ENCODE results near the gene ANO1.

Gene ANO1

GRCh38 chr11:70132641-70133040, 54.5 kb downstream of the ANO1 start:
- no peak overlapping the region for H3K4me3 ChIP-seq (ENCODE audit: low read depth, low read length, poor library complexity, severe bottlenecking)
- H3K27me3 ChIP-seq (ENCODE audit: insufficient read depth, low read length): peaks cover 13% of the 10 kb centered on the region; the same call in 1 of the 2 replicates
- no peaks in the 10 kb centered on the region for H3K9me2 ChIP-seq (ENCODE audit: low read depth, low read length)
- no peaks in the 10 kb centered on the region for H3F3A ChIP-seq (ENCODE audit: insufficient read depth, low read length)
- no peaks in the 10 kb centered on the region for H3K9me3 ChIP-seq (ENCODE audit: low read length)
- no peak overlapping the region for H3K4me2 ChIP-seq (ENCODE audit: low read length)
- no peak for TF ChIP-seq EZH2 (IDR thresholded peaks at IDR 0.05; ENCODE audit: borderline replicate concordance, low read length)
- no peak overlapping the region for H3K9ac ChIP-seq (ENCODE audit: low read length)
- H3K4me1 ChIP-seq (ENCODE audit: insufficient read depth, low read length, severe bottlenecking): no peaks in the 10 kb centered on the region
- H3K36me3 ChIP-seq (ENCODE audit: insufficient read depth, low read length): no peaks in the 10 kb centered on the region
- no peak overlapping the region for H2AFZ ChIP-seq (ENCODE audit: low read length)
- no peaks in the 10 kb centered on the region for H3K79me2 ChIP-seq (ENCODE audit: insufficient read depth, low read length)
- no peak overlapping the region for H3K27ac ChIP-seq (ENCODE audit: low read depth, low read length, poor library complexity, severe bottlenecking)
- no peaks in the 10 kb centered on the region for H4K20me1 ChIP-seq (ENCODE audit: insufficient read depth, low read length)

GRCh38 chr11:70133771-70134335, 55.7 kb downstream of the ANO1 start:
- no peak overlapping the region for H3K9ac ChIP-seq (ENCODE audit: low read length)
- no peak overlapping the region for H3K4me2 ChIP-seq (ENCODE audit: low read length)
- H3K27me3 ChIP-seq (ENCODE audit: insufficient read depth, low read length): peaks cover 13% of the 10 kb centered on the region; the same call in 1 of the 2 replicates
- no peaks in the 10 kb centered on the region for H3K9me2 ChIP-seq (ENCODE audit: low read depth, low read length)
- H3K4me1 ChIP-seq (ENCODE audit: insufficient read depth, low read length, severe bottlenecking): no peaks in the 10 kb centered on the region
- no peaks in the 10 kb centered on the region for H3F3A ChIP-seq (ENCODE audit: insufficient read depth, low read length)
- no peaks in the 10 kb centered on the region for H4K20me1 ChIP-seq (ENCODE audit: insufficient read depth, low read length)
- H3K4me3 ChIP-seq (ENCODE audit: low read depth, low read length, poor library complexity, severe bottlenecking): no peak overlapping the region
- no peaks in the 10 kb centered on the region for H3K9me3 ChIP-seq (ENCODE audit: low read length)
- H3K79me2 ChIP-seq (ENCODE audit: insufficient read depth, low read length): no peaks in the 10 kb centered on the region
- TF ChIP-seq CTCF (IDR thresholded peaks at IDR 0.05; ENCODE audit: low read length) (no peak), EZH2 (IDR thresholded peaks at IDR 0.05; ENCODE audit: borderline replicate concordance, low read length) (no peak)
- no peaks in the 10 kb centered on the region for H3K36me3 ChIP-seq (ENCODE audit: insufficient read depth, low read length)
- no peak overlapping the region for H3K27ac ChIP-seq (ENCODE audit: low read depth, low read length, poor library complexity, severe bottlenecking)
- H2AFZ ChIP-seq (ENCODE audit: low read length): no peak overlapping the region

- no peaks in the 10 kb centered on the region for H3F3A ChIP-seq (ENCODE audit: insufficient read depth, low read length)
- TF ChIP-seq EZH2 (IDR thresholded peaks at IDR 0.05; ENCODE audit: borderline replicate concordance, low read length): no peak
Observed at GRCh38 chr11:70134490-70134889, 56.4 kb downstream of the ANO1 start.

GRCh38 chr11:70135142-70135541, 57.0 kb downstream of the ANO1 start:
- Histone ChIP-seq H3F3A (ENCODE audit: insufficient read depth, low read length) (no peaks in the 10 kb centered on the region), H3K4me3 (ENCODE audit: low read depth, low read length, poor library complexity, severe bottlenecking) (no peak overlapping the region), H3K9me2 (ENCODE audit: low read depth, low read length) (no peaks in the 10 kb centered on the region), H3K9ac (ENCODE audit: low read length) (no peak overlapping the region), H3K27ac (ENCODE audit: low read depth, low read length, poor library complexity, severe bottlenecking) (no peak overlapping the region), H3K79me2 (ENCODE audit: insufficient read depth, low read length) (no peaks in the 10 kb centered on the region), H3K4me2 (ENCODE audit: low read length) (no peak overlapping the region), H2AFZ (ENCODE audit: low read length) (no peak overlapping the region), H4K20me1 (ENCODE audit: insufficient read depth, low read length) (no peaks in the 10 kb centered on the region), H3K36me3 (ENCODE audit: insufficient read depth, low read length) (no peaks in the 10 kb centered on the region), H3K27me3 (ENCODE audit: insufficient read depth, low read length) (peaks cover 13% of the 10 kb centered on the region; the same call in 1 of the 2 replicates), H3K4me1 (ENCODE audit: insufficient read depth, low read length, severe bottlenecking) (no peaks in the 10 kb centered on the region), H3K9me3 (ENCODE audit: low read length) (no peaks in the 10 kb centered on the region)
- TF ChIP-seq EZH2 (IDR thresholded peaks at IDR 0.05; ENCODE audit: borderline replicate concordance, low read length) (no peak), CTCF (IDR thresholded peaks at IDR 0.05; ENCODE audit: low read length) (no peak)

More at GRCh38 chr11:70134490-70134889, 56.4 kb downstream of the ANO1 start:
- Histone ChIP-seq H2AFZ (ENCODE audit: low read length) (no peak overlapping the region), H3K79me2 (ENCODE audit: insufficient read depth, low read length) (no peaks in the 10 kb centered on the region), H3K9ac (ENCODE audit: low read length) (no peak overlapping the region), H3K36me3 (ENCODE audit: insufficient read depth, low read length) (no peaks in the 10 kb centered on the region), H3K9me2 (ENCODE audit: low read depth, low read length) (no peaks in the 10 kb centered on the region), H3K4me2 (ENCODE audit: low read length) (no peak overlapping the region), H3K9me3 (ENCODE audit: low read length) (no peaks in the 10 kb centered on the region), H3K27ac (ENCODE audit: low read depth, low read length, poor library complexity, severe bottlenecking) (no peak overlapping the region), H3K4me1 (ENCODE audit: insufficient read depth, low read length, severe bottlenecking) (no peaks in the 10 kb centered on the region), H3K27me3 (ENCODE audit: insufficient read depth, low read length) (peaks cover 13% of the 10 kb centered on the region; the same call in 1 of the 2 replicates), H4K20me1 (ENCODE audit: insufficient read depth, low read length) (no peaks in the 10 kb centered on the region), H3K4me3 (ENCODE audit: low read depth, low read length, poor library complexity, severe bottlenecking) (no peak overlapping the region)
